GM23248 (cell line): ENCODE measurements around the gene HYI. TPM values are rescaled to one million over a fixed set of nuclear protein-coding genes. Genes with fewer than 3 reads are reported as not detected.

Source experiments
- DNase-seq: peaks from one replicate; pipeline ENCODE4 v3.0.0-alpha.2; 2015
- H2AFZ ChIP-seq: fragments of 200-600 bp; sonication (generic); 2 replicates; pipeline ENCODE4 v1.6.1; 2016; ENCODE audit warnings: antibody characterized with exemption
- H3F3A ChIP-seq: fragments of 200-600 bp; sonication (generic); 2 replicates; pipeline ENCODE4 v1.6.1; 2016; ENCODE audit warnings: mild to moderate bottlenecking, antibody characterized with exemption, mixed run types; ENCODE audit not compliant: insufficient read depth
- H3K27ac ChIP-seq: fragments of 200-600 bp; sonication (generic); 2 replicates; pipeline ENCODE4 v1.5.1; 2016; ENCODE audit warnings: mild to moderate bottlenecking
- H3K27me3 ChIP-seq: fragments of 200-600 bp; sonication (generic); replicated peaks from 2 replicates; pipeline ENCODE4 v1.6.1; 2016; ENCODE audit warnings: mild to moderate bottlenecking; ENCODE audit not compliant: insufficient read depth
- H3K36me3 ChIP-seq: fragments of 200-600 bp; sonication (generic); 2 replicates; pipeline ENCODE4 v1.6.1; 2016; ENCODE audit warnings: low read depth, mild to moderate bottlenecking
- H3K4me1 ChIP-seq: fragments of 200-600 bp; sonication (generic); 2 replicates; pipeline ENCODE4 v1.6.1; 2016; ENCODE audit warnings: mild to moderate bottlenecking; ENCODE audit not compliant: insufficient read depth
- H3K4me2 ChIP-seq: fragments of 200-600 bp; sonication (generic); one replicate; pipeline ENCODE4 v1.6.1; 2016; ENCODE audit warnings: mild to moderate bottlenecking; ENCODE audit not compliant: unreplicated experiment
- H3K4me3 ChIP-seq: fragments of 200-600 bp; sonication (generic); 2 replicates; pipeline ENCODE4 v1.5.1; 2016; ENCODE audit warnings: mild to moderate bottlenecking
- H3K79me2 ChIP-seq: fragments of 200-600 bp; sonication (generic); 2 replicates; pipeline ENCODE4 v1.6.1; 2016; ENCODE audit warnings: mild to moderate bottlenecking; ENCODE audit not compliant: insufficient read depth
- H3K9ac ChIP-seq: fragments of 200-600 bp; sonication (generic); 2 replicates; pipeline ENCODE4 v1.6.1; 2016; ENCODE audit warnings: mild to moderate bottlenecking
- H3K9me2 ChIP-seq: fragments of 200-600 bp; sonication (generic); 2 replicates; pipeline ENCODE4 v1.6.1; 2016; ENCODE audit warnings: mixed run types, mild to moderate bottlenecking, moderate library complexity; ENCODE audit not compliant: insufficient read depth
- H3K9me3 ChIP-seq: fragments of 200-600 bp; sonication (generic); one replicate; pipeline ENCODE4 v1.6.1; 2017; ENCODE audit warnings: low read depth
- H4K20me1 ChIP-seq: fragments of 200-600 bp; sonication (generic); 2 replicates; pipeline ENCODE4 v1.6.0; 2016; ENCODE audit not compliant: insufficient read depth
- EZH2 ChIP-seq: fragments of 200-600 bp; sonication (generic); IDR thresholded peaks from 2 replicates; pipeline ENCODE4 v1.6.1; 2018; ENCODE audit warnings: antibody characterized with exemption, mild to moderate bottlenecking; ENCODE audit not compliant: insufficient read depth, poor library complexity, severe bottlenecking
- EZH2phosphoT487 ChIP-seq: fragments of 200-600 bp; sonication (generic); IDR thresholded peaks from 2 replicates; pipeline ENCODE4 v1.6.1; 2018; ENCODE audit warnings: antibody characterized with exemption, moderate library complexity, mild to moderate bottlenecking, low read depth; ENCODE audit not compliant: insufficient read depth
- WGBS, 2 experiments: methylation state at CpG; one replicate each; pipeline ENCODE4 v1.1.6; 2015 to 2017; ENCODE audit warnings: low lambda C conversion rate in 2 of 2, low coverage in 1 of 2; ENCODE audit errors: missing lambda C conversion rate in 2 of 2; 5-methylcytosine and 5-hydroxymethylcytosine counted together
- in situ Hi-C: fragments of 300-500 bp; cut with MboI; formaldehyde crosslinking; loops from 2 replicates; pipeline ENCODE4 v1.15.0; 2020
- polyA plus RNA-seq: library from polyadenylated mRNA; unstranded; fragments of >200 nt; fragmentation: Nextera tagmentation; extraction: Ambion mirVana; gene quantifications from 2 replicates; pipeline ENCODE4 v1.2.1, GENCODE V29; 2016
- total RNA-seq: library from RNA; depleted of rRNA; stranded (reverse); fragments of >200 nt; shearing (Covaris generic); gene quantifications from 2 replicates; pipeline ENCODE4 v1.2.3, GENCODE V29; 2014

The HYI gene
- total and polyA plus RNA-seq, 2 experiments from 2014 or later, result 21.0 to 28.5 TPM

DNA sequence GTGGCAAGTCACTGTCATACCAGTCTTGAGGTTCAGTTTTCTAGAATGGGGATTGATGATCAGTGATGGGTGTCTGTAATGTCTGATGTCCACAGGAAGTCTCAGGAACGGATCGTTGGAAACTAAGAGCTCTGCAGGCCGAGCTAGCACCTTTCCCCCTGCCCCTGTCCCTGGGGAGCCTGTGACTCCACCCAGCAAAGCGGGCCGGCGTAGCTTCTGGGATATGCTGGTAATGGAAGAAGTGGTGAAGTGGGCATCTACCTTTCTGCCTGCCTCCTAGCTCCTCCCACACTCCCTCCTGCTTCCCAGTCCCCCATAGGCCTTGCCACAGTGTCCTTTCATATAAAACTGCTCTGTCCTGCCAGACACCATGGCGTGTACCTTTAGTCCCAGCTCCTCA, 13.4 kb downstream of the HYI start:
- no peak overlapping the region for H3K9ac ChIP-seq
- H3K4me3 ChIP-seq, result no peak overlapping the region
- no peak overlapping the region for H2AFZ ChIP-seq
- H3K9me3 ChIP-seq, result no peaks in the 10 kb centered on the region
- H3K4me2 ChIP-seq, result no peak overlapping the region
- no peaks in the 10 kb centered on the region for H4K20me1 ChIP-seq
- peaks cover 10% of the 10 kb centered on the region; the same call in 1 of the 2 replicates for H3K36me3 ChIP-seq
- H3K27me3 ChIP-seq, result no peaks in the 10 kb centered on the region
- no peak for DNase-seq
- no peak for TF ChIP-seq EZH2
- no peak for TF ChIP-seq EZH2phosphoT487
- 96 to 97% methylated on average over 4 to 7 of the region's 7 CpGs for WGBS, 2 experiments
- H3K9me2 ChIP-seq, result no peaks in the 10 kb centered on the region
- H3F3A ChIP-seq, result peaks cover 3% of the 10 kb centered on the region; the same call in 1 of the 2 replicates
- no peaks in the 10 kb centered on the region for H3K4me1 ChIP-seq
- no peaks in the 10 kb centered on the region for H3K79me2 ChIP-seq
- no peak overlapping the region for H3K27ac ChIP-seq
- in situ Hi-C loops, result no loop called here

DNA sequence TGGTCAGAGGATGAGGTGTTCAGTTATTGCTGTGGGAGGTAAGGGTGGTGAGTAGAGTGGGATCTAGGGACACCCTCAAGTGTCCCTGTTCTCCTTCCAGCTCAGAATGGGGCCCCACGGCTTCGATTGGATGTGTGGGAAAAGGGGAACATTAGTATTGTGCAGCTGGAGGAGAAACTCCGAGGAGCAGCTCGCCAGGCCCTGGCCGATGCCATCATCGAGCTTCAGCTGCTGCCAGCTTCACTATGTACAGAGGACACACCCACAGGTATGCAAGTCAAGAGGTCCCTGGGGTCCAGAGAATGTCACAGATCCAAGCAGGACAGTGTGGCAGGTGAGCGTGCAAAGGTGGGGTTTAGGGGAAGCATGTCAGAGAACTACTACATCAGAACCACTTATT, 13.9 kb downstream of the HYI start:
- no peak overlapping the region for H3K9ac ChIP-seq
- no peaks in the 10 kb centered on the region for H3K9me2 ChIP-seq
- peaks cover 10% of the 10 kb centered on the region; the same call in 1 of the 2 replicates for H3K36me3 ChIP-seq
- no peaks in the 10 kb centered on the region for H3K4me1 ChIP-seq
- H3K4me3 ChIP-seq, result no peak overlapping the region
- 97 to 98% methylated on average over 7 of the region's 7 CpGs for WGBS, 2 experiments
- in situ Hi-C loops, result no loop called here
- H3K79me2 ChIP-seq, result no peaks in the 10 kb centered on the region
- peaks cover 6% of the 10 kb centered on the region; the same call in 1 of the 2 replicates for H3F3A ChIP-seq
- no peak overlapping the region for H2AFZ ChIP-seq
- TF ChIP-seq EZH2phosphoT487 (no peak), EZH2 (no peak)
- H3K27me3 ChIP-seq, result no peaks in the 10 kb centered on the region
- H3K27ac ChIP-seq, result no peak overlapping the region
- H3K4me2 ChIP-seq, result no peak overlapping the region
- DNase-seq, result no peak
- H3K9me3 ChIP-seq, result no peaks in the 10 kb centered on the region
- H4K20me1 ChIP-seq, result no peaks in the 10 kb centered on the region

DNA sequence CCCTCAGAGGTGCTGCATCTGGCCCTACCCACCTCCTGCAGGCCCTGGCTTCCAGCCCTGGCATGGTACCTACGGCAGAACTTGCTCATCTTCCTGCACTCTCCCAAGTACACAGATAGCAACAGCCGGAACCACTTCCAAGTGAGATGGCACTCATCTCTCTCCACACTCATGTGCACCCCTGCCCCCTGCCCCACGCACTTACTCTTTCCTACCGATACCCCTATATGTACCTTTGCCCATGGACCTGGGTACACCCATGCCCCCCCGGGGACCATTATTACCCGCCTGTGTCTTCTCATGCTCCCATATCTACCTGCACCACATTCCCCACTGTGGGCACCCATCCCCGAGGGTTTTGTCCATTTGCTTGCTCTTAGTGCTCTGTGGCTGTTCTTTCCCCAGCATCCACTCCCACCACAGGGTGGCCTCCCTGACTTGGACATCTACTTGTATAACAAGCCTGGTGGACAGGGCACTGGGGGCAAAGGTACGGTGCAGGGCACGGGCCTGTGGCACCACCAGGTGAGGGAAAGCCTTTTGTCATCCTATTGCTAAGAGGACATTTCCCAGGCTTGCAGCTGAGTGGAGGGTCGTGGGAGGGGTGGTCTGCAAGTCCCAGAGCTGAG, 14.7 kb downstream of the HYI start:
- Histone ChIP-seq H3K9me3 (no peaks in the 10 kb centered on the region), H4K20me1 (no peaks in the 10 kb centered on the region), H3F3A (peaks cover 9% of the 10 kb centered on the region; the same call in 1 of the 2 replicates), H2AFZ (no peak overlapping the region), H3K4me2 (no peak overlapping the region), H3K79me2 (no peaks in the 10 kb centered on the region), H3K4me3 (no peak overlapping the region), H3K9me2 (no peaks in the 10 kb centered on the region), H3K4me1 (no peaks in the 10 kb centered on the region), H3K36me3 (peaks cover 13% of the 10 kb centered on the region; the same call in 1 of the 2 replicates), H3K9ac (no peak overlapping the region), H3K27me3 (no peaks in the 10 kb centered on the region), H3K27ac (no peak overlapping the region)
- DNase-seq, result no peak
- in situ Hi-C loops, result no loop called here
- TF ChIP-seq EZH2phosphoT487, result no peak
- no peak for TF ChIP-seq EZH2
- WGBS, 2 experiments, result 88 to 92% methylated on average over 10 of the region's 10 CpGs

DNA sequence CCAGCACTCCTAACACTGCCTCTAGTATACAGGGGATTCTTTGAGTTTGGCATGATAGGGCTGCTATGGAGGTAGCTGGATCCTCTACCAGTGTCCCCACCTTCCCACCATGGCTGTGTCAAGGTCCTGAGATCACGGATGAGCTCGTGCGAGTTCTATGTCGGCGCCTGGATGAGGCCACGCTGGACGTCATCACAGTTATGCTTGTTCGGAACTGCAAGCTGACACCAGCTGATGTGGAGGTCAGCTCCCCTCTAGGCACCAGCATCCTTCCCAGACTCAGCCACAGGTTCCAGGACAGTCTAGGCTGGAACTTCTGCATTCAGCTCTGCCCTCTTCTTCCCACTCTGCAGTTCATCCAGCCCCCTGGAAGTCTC, 15.2 kb downstream of the HYI start:
- Histone ChIP-seq H3K4me2 (no peak overlapping the region), H4K20me1 (no peaks in the 10 kb centered on the region), H3K9me2 (no peaks in the 10 kb centered on the region), H2AFZ (no peak overlapping the region), H3F3A (peaks cover 9% of the 10 kb centered on the region; the same call in 1 of the 2 replicates), H3K4me1 (no peaks in the 10 kb centered on the region), H3K9me3 (no peaks in the 10 kb centered on the region), H3K9ac (no peak overlapping the region), H3K27ac (no peak overlapping the region), H3K79me2 (no peaks in the 10 kb centered on the region), H3K27me3 (no peaks in the 10 kb centered on the region), H3K4me3 (no peak overlapping the region), H3K36me3 (peaks cover 8% of the 10 kb centered on the region; the same call in 1 of the 2 replicates)
- TF ChIP-seq EZH2, result no peak
- no peak for TF ChIP-seq EZH2phosphoT487
- no peak for DNase-seq
- WGBS, 2 experiments, result 93 to 97% methylated on average over 8 of the region's 8 CpGs
- in situ Hi-C loops, result no loop called here
